Stromal cell of bone marrow (primary cell): ENCODE results near the gene XXYLT1.
A peak's percentile ranks its signal among the peaks of the same experiment; 100 is the strongest.

Source experiments
- DNase-seq: peaks from one replicate; pipeline ENCODE4 v3.0.0-alpha.2; 2012; ENCODE audit warnings: low read depth

XXYLT1 gene

GRCh38 chr3:195168009-195168762, 102.8 kb downstream of the XXYLT1 start:
- DNase-seq, result no peak

- no peak for DNase-seq
These were observed 105.2 kb downstream of the XXYLT1 start for GRCh38 chr3:195165790-195166189.

- DNase-seq, result no peak
These were observed 105.7 kb downstream of the XXYLT1 start for GRCh38 chr3:195165265-195165609.

GRCh38 chr3:195164573-195165264, 106.2 kb downstream of the XXYLT1 start:
- DNase-seq, result no peak

- DNase-seq, result no peak
These were observed 107.0 kb downstream of the XXYLT1 start for GRCh38 chr3:195163719-195164572.

GRCh38 chr3:195162816-195163215, 108.1 kb downstream of the XXYLT1 start:
- no peak for DNase-seq

GRCh38 chr3:195162033-195162669, 108.8 kb downstream of the XXYLT1 start:
- DNase-seq, result no peak

- DNase-seq, result no peak
These were observed 110.0 kb downstream of the XXYLT1 start for GRCh38 chr3:195160908-195161434.

GRCh38 chr3:195160257-195160898, 110.6 kb downstream of the XXYLT1 start:
- DNase-seq, result no peak

- peak; percentile 67 for DNase-seq
These were observed 111.2 kb downstream of the XXYLT1 start for GRCh38 chr3:195159814-195160165.

- DNase-seq, result no peak
These were observed 111.7 kb downstream of the XXYLT1 start for GRCh38 chr3:195159117-195159813.

GRCh38 chr3:195156286-195156890, 114.6 kb downstream of the XXYLT1 start:
- no peak for DNase-seq

- no peak for DNase-seq
These were observed 115.3 kb downstream of the XXYLT1 start for GRCh38 chr3:195155570-195156241.

- peak; percentile 65 for DNase-seq
These were observed 116.0 kb downstream of the XXYLT1 start for GRCh38 chr3:195154793-195155535.

GRCh38 chr3:195154111-195154791, 116.7 kb downstream of the XXYLT1 start:
- no peak for DNase-seq

- no peak for DNase-seq
These were observed 117.3 kb downstream of the XXYLT1 start for GRCh38 chr3:195153653-195154052.

- no peak for DNase-seq
These were observed 117.8 kb downstream of the XXYLT1 start for GRCh38 chr3:195153130-195153529.

GRCh38 chr3:195151866-195152541, 119.0 kb downstream of the XXYLT1 start:
- DNase-seq, result no peak
